Activated naive CD8-positive, alpha-beta T cell treated with anti-CD3 and anti-CD28 coated beads for 36 hours (primary cell): ENCODE data around the gene PLCG2. TPM values are rescaled to one million over a fixed set of nuclear protein-coding genes. Genes with fewer than 3 reads are reported as not detected.
"Not testable (repeated sequence)": the region's sequence is repeated elsewhere in the genome, so short reads cannot be mapped to it uniquely, and the experiment has no call there.

ENCODE experiments used
- DNase-seq: peaks from one replicate; pipeline ENCODE4 v3.0.0; 2021
- H3K27ac Mint-ChIP-seq: one replicate; pipeline ENCODE4 v1.8.0; 2022; ENCODE audit warnings: mild to moderate bottlenecking, moderate library complexity, mixed read lengths
- H3K27me3 Mint-ChIP-seq: one replicate; pipeline ENCODE4 v1.8.0; 2022; ENCODE audit warnings: mild to moderate bottlenecking, mixed read lengths
- H3K36me3 Mint-ChIP-seq: one replicate; pipeline ENCODE4 v1.8.0; 2021; ENCODE audit warnings: mild to moderate bottlenecking, mixed read lengths
- H3K4me1 Mint-ChIP-seq: one replicate; pipeline ENCODE4 v1.8.0; 2021; ENCODE audit warnings: mixed read lengths
- H3K4me3 Mint-ChIP-seq: one replicate; pipeline ENCODE4 v1.8.0; 2022; ENCODE audit warnings: mild to moderate bottlenecking, moderate library complexity, mixed read lengths
- H3K9me3 Mint-ChIP-seq: one replicate; pipeline ENCODE4 v1.8.0; 2022; ENCODE audit warnings: mixed read lengths
- total RNA-seq, 2 experiments: library from RNA; stranded (reverse); gene quantifications; one replicate each; pipeline ENCODE4 v1.2.3, GENCODE V29; 2021

PLCG2 gene
- total RNA-seq, 2 experiments from 2014 or later: 7.7 to 8.1 TPM

GRCh38 chr16:81873843-81874752, 95.0 kb downstream of the PLCG2 start:
- Mint-ChIP-seq H3K4me3 (no peak overlapping the region), H3K4me1 (peaks cover 11% of the 10 kb centered on the region), H3K9me3 (no peaks in the 10 kb centered on the region), H3K36me3 (no peaks in the 10 kb centered on the region), H3K27ac (no peak overlapping the region), H3K27me3 (no peaks in the 10 kb centered on the region)
- peak; percentile 41 for DNase-seq

GRCh38 chr16:81875461-81875860, 96.4 kb downstream of the PLCG2 start:
- Mint-ChIP-seq H3K27ac (no peak overlapping the region), H3K9me3 (no peaks in the 10 kb centered on the region), H3K4me3 (no peak overlapping the region), H3K36me3 (no peaks in the 10 kb centered on the region), H3K27me3 (peaks cover 3% of the 10 kb centered on the region), H3K4me1 (peaks cover 11% of the 10 kb centered on the region)
- DNase-seq: no peak

GRCh38 chr16:81876273-81876900, 97.3 kb downstream of the PLCG2 start:
- H3K4me1 Mint-ChIP-seq: peaks cover 11% of the 10 kb centered on the region
- no peaks in the 10 kb centered on the region for H3K36me3 Mint-ChIP-seq
- peaks cover 3% of the 10 kb centered on the region for H3K27me3 Mint-ChIP-seq
- DNase-seq: no peak
- no peaks in the 10 kb centered on the region for H3K9me3 Mint-ChIP-seq
- no peak overlapping the region for H3K4me3 Mint-ChIP-seq
- no peak overlapping the region for H3K27ac Mint-ChIP-seq

- not testable (repeated sequence) for H3K4me3 Mint-ChIP-seq, DNase-seq, H3K36me3 Mint-ChIP-seq, H3K27ac Mint-ChIP-seq, H3K9me3 Mint-ChIP-seq, H3K4me1 Mint-ChIP-seq, H3K27me3 Mint-ChIP-seq
Observed at GRCh38 chr16:81877490-81877889, 98.4 kb downstream of the PLCG2 start.

GRCh38 chr16:81878529-81878928, 99.4 kb downstream of the PLCG2 start:
- no peaks in the 10 kb centered on the region for H3K36me3 Mint-ChIP-seq
- DNase-seq: no peak
- no peaks in the 10 kb centered on the region for H3K9me3 Mint-ChIP-seq
- peaks cover 3% of the 10 kb centered on the region for H3K4me1 Mint-ChIP-seq
- peaks cover 3% of the 10 kb centered on the region for H3K27me3 Mint-ChIP-seq
- H3K4me3 Mint-ChIP-seq: no peak overlapping the region
- H3K27ac Mint-ChIP-seq: no peak overlapping the region

- Mint-ChIP-seq H3K4me3 (no peak overlapping the region), H3K4me1 (no peaks in the 10 kb centered on the region), H3K36me3 (no peaks in the 10 kb centered on the region), H3K9me3 (no peaks in the 10 kb centered on the region), H3K27ac (no peak overlapping the region), H3K27me3 (peaks cover 3% of the 10 kb centered on the region)
- no peak for DNase-seq
Observed at GRCh38 chr16:81879625-81880024, 100.5 kb downstream of the PLCG2 start.

GRCh38 chr16:81880816-81881215, 101.7 kb downstream of the PLCG2 start:
- Mint-ChIP-seq H3K4me3 (no peak overlapping the region), H3K36me3 (no peaks in the 10 kb centered on the region), H3K27me3 (peaks cover 3% of the 10 kb centered on the region), H3K27ac (no peak overlapping the region), H3K9me3 (no peaks in the 10 kb centered on the region), H3K4me1 (no peaks in the 10 kb centered on the region)
- DNase-seq: no peak

GRCh38 chr16:81881228-81881627, 102.1 kb downstream of the PLCG2 start:
- H3K9me3 Mint-ChIP-seq: no peaks in the 10 kb centered on the region
- H3K4me1 Mint-ChIP-seq: no peaks in the 10 kb centered on the region
- no peak overlapping the region for H3K4me3 Mint-ChIP-seq

GRCh38 chr16:81882559-81882958, 103.5 kb downstream of the PLCG2 start:
- Mint-ChIP-seq H3K27me3 (peaks cover 3% of the 10 kb centered on the region), H3K27ac (no peak overlapping the region), H3K4me3 (no peak overlapping the region), H3K9me3 (no peaks in the 10 kb centered on the region), H3K4me1 (no peaks in the 10 kb centered on the region), H3K36me3 (no peaks in the 10 kb centered on the region)
- no peak for DNase-seq

More at GRCh38 chr16:81881228-81881627, 102.1 kb downstream of the PLCG2 start:
- DNase-seq: no peak
- no peaks in the 10 kb centered on the region for H3K36me3 Mint-ChIP-seq
- no peak overlapping the region for H3K27ac Mint-ChIP-seq
- H3K27me3 Mint-ChIP-seq: peaks cover 3% of the 10 kb centered on the region

- H3K4me1 Mint-ChIP-seq: no peaks in the 10 kb centered on the region
- peaks cover 3% of the 10 kb centered on the region for H3K27me3 Mint-ChIP-seq
- H3K36me3 Mint-ChIP-seq: no peaks in the 10 kb centered on the region
- H3K27ac Mint-ChIP-seq: no peak overlapping the region
- no peak for DNase-seq
- no peaks in the 10 kb centered on the region for H3K9me3 Mint-ChIP-seq
- H3K4me3 Mint-ChIP-seq: no peak overlapping the region
Observed at GRCh38 chr16:81883235-81883634, 104.1 kb downstream of the PLCG2 start.

GRCh38 chr16:81885976-81886586, 107.0 kb downstream of the PLCG2 start:
- no peak for DNase-seq
- no peaks in the 10 kb centered on the region for H3K27me3 Mint-ChIP-seq
- H3K27ac Mint-ChIP-seq: no peak overlapping the region
- H3K4me1 Mint-ChIP-seq: no peaks in the 10 kb centered on the region
- no peaks in the 10 kb centered on the region for H3K36me3 Mint-ChIP-seq
- no peak overlapping the region for H3K4me3 Mint-ChIP-seq
- no peaks in the 10 kb centered on the region for H3K9me3 Mint-ChIP-seq

- no peaks in the 10 kb centered on the region for H3K27me3 Mint-ChIP-seq
- no peak overlapping the region for H3K4me3 Mint-ChIP-seq
- H3K36me3 Mint-ChIP-seq: no peaks in the 10 kb centered on the region
- no peaks in the 10 kb centered on the region for H3K4me1 Mint-ChIP-seq
- H3K27ac Mint-ChIP-seq: no peak overlapping the region
- H3K9me3 Mint-ChIP-seq: no peaks in the 10 kb centered on the region
- no peak for DNase-seq
Observed at GRCh38 chr16:81888520-81889394, 109.7 kb downstream of the PLCG2 start.

- Mint-ChIP-seq H3K27me3 (no peaks in the 10 kb centered on the region), H3K27ac (no peak overlapping the region), H3K4me1 (no peaks in the 10 kb centered on the region), H3K4me3 (no peak overlapping the region), H3K36me3 (no peaks in the 10 kb centered on the region), H3K9me3 (no peaks in the 10 kb centered on the region)
- no peak for DNase-seq
Observed at GRCh38 chr16:81891736-81892364, 112.8 kb downstream of the PLCG2 start.

GRCh38 chr16:81894592-81894991, 115.5 kb downstream of the PLCG2 start:
- H3K36me3 Mint-ChIP-seq: no peaks in the 10 kb centered on the region
- no peaks in the 10 kb centered on the region for H3K27me3 Mint-ChIP-seq
- H3K9me3 Mint-ChIP-seq: no peaks in the 10 kb centered on the region
- no peak overlapping the region for H3K4me3 Mint-ChIP-seq
- H3K27ac Mint-ChIP-seq: no peak overlapping the region
- H3K4me1 Mint-ChIP-seq: no peaks in the 10 kb centered on the region
- DNase-seq: no peak
